Suprapubic skin (tissue), 4 donors: ENCODE data around the gene CBR3. TPM values are rescaled to one million over a fixed set of nuclear protein-coding genes. Genes with fewer than 3 reads are reported as not detected.

Experiments used
- DNase-seq, 2 donors: peaks; one replicate each; pipeline ENCODE4 v3.0.0-alpha.2; 2019; ENCODE audit warnings: low spot score in 2 of 2
- H3K27ac ChIP-seq: fragments of 200-600 bp; sonication (generic); one replicate; pipeline ENCODE4 v1.5.1; 2019
- H3K27me3 ChIP-seq: fragments of 200-600 bp; sonication (generic); one replicate; pipeline ENCODE4 v1.5.1; 2019
- H3K36me3 ChIP-seq: fragments of 200-600 bp; sonication (generic); one replicate; pipeline ENCODE4 v1.5.1; 2019
- H3K4me1 ChIP-seq: fragments of 200-600 bp; sonication (generic); one replicate; pipeline ENCODE4 v1.5.1; 2019
- H3K4me3 ChIP-seq: fragments of 200-600 bp; sonication (generic); one replicate; pipeline ENCODE4 v1.5.1; 2019; ENCODE audit warnings: mild to moderate bottlenecking
- H3K9me3 ChIP-seq: fragments of 200-600 bp; sonication (generic); one replicate; pipeline ENCODE4 v1.5.1; 2019
- EP300 ChIP-seq: sonication (generic); formaldehyde crosslinking; IDR thresholded peaks from one replicate; pipeline ENCODE4 v1.6.1; 2017; ENCODE audit warnings: antibody characterized with exemption
- POLR2A ChIP-seq, 2 donors: fragments of 450-650 bp; IDR thresholded peaks; one replicate each; pipeline ENCODE4 v1.6.1; 2017; ENCODE audit warnings: antibody characterized with exemption in 2 of 2, mild to moderate bottlenecking in 2 of 2, moderate library complexity in 2 of 2
- POLR2AphosphoS5 ChIP-seq, 3 donors: sonication (generic); formaldehyde crosslinking; IDR thresholded peaks; one replicate each; pipeline ENCODE4 v1.6.1; 2017; ENCODE audit warnings: antibody characterized with exemption in 3 of 3
- WGBS: methylation state at CpG from one replicate; pipeline ENCODE4 v1.1.5; 2018; 5-methylcytosine and 5-hydroxymethylcytosine counted together
- total RNA-seq, 4 donors: library from RNA; depleted of rRNA; stranded (reverse); fragments of >200 nt; gene quantifications; one replicate each; pipeline ENCODE4 v1.1.0, GENCODE V29; 2016
- TF ChIP-seq, protein P1 (sequence below), 2 donors: fragments of 200-600 bp in 1 of 2; fragments of 450-650 bp in 1 of 2; sonication (generic) in 1 of 2; IDR thresholded peaks; one replicate each; pipeline ENCODE4 v1.5.1; 2016 to 2019; ENCODE audit warnings: antibody characterized with exemption in 2 of 2, mild to moderate bottlenecking in 1 of 2, moderate library complexity in 1 of 2

CBR3 gene
- total RNA-seq, 4 donors from 2014 or later, result 24.9 to 45.2 (median 32.0) TPM

GRCh38 chr21:36167541-36167940, 32.7 kb downstream of the CBR3 start:
- peaks cover 12% of the 10 kb centered on the region for H3K4me1 ChIP-seq
- no peak for TF ChIP-seq POLR2A (IDR thresholded peaks at IDR 0.05)
- TF ChIP-seq, protein P1, sequence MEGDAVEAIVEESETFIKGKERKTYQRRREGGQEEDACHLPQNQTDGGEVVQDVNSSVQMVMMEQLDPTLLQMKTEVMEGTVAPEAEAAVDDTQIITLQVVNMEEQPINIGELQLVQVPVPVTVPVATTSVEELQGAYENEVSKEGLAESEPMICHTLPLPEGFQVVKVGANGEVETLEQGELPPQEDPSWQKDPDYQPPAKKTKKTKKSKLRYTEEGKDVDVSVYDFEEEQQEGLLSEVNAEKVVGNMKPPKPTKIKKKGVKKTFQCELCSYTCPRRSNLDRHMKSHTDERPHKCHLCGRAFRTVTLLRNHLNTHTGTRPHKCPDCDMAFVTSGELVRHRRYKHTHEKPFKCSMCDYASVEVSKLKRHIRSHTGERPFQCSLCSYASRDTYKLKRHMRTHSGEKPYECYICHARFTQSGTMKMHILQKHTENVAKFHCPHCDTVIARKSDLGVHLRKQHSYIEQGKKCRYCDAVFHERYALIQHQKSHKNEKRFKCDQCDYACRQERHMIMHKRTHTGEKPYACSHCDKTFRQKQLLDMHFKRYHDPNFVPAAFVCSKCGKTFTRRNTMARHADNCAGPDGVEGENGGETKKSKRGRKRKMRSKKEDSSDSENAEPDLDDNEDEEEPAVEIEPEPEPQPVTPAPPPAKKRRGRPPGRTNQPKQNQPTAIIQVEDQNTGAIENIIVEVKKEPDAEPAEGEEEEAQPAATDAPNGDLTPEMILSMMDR (IDR thresholded peaks at IDR 0.05), result no peak
- TF ChIP-seq EP300, result no peak
- TF ChIP-seq POLR2AphosphoS5 (IDR thresholded peaks at IDR 0.05), result no peak
- no peaks in the 10 kb centered on the region for H3K27me3 ChIP-seq
- WGBS, result 96% methylated on average over 4 of the region's 4 CpGs
- no peak overlapping the region for H3K4me3 ChIP-seq
- no peak overlapping the region for H3K27ac ChIP-seq
- peaks cover 34% of the 10 kb centered on the region for H3K36me3 ChIP-seq
- DNase-seq, result no peak
- no peaks in the 10 kb centered on the region for H3K9me3 ChIP-seq

DNA sequence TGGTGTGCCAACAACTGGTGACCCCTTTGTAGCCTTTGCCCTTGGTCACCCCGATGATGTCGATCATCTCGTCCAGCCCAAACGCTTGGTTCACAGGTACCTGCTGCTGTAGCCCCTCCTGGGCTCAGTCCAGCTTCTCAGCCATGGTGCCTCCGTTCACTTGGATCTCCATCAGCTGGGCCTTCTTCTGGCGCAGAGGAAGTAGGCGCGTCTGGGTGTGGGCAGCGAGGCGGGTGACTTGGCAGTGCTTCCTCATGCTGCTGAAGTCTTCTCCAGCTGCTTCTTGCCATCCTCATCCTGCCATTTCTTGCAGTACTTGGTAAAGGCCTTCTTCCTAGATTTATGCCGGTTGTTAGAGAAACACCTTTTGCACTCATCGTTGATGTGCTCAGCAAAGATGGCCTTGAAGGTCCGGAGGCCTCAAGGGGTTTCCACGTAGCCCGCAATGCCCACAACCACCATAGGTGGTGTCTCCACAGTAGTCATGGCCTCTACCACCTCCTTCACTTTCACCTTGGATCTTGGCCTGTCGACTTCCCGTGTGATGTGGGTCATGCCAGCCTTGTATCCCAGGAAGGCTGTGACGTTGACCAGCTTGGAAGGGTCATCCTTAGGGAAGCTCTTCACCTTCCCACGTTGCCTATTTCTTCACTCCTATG, 34.7 kb downstream of the CBR3 start:
- TF ChIP-seq POLR2AphosphoS5 (IDR thresholded peaks at IDR 0.05) (no peak), POLR2A (IDR thresholded peaks at IDR 0.05) (no peak), EP300 (no peak)
- TF ChIP-seq, protein P1 (IDR thresholded peaks at IDR 0.05), result no peak

DNA sequence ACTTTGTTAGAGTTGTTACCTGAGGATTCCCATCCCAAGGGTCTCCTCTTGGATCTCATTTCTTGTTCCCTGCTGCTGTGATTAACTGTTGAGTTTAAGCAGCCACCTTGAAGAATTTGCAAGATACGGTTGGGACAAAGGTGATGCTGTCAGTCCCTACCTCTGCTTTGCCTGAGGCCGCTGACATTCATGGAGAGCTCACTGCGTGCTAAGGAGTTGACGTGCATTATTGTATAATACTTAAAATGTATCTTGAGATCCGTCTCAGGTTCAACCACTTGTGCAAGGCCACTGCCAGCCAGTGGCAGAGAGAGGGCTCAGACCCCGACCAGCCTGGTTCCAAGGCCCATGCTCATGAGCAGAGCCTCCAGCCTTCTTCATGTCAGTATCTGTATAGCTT, 35.9 kb downstream of the CBR3 start:
- no peak overlapping the region for H3K4me3 ChIP-seq
- no peak for TF ChIP-seq POLR2AphosphoS5 (IDR thresholded peaks at IDR 0.05)
- TF ChIP-seq, protein P1 (IDR thresholded peaks at IDR 0.05), result no peak
- no peak for TF ChIP-seq EP300
- TF ChIP-seq POLR2A (IDR thresholded peaks at IDR 0.05), result no peak
- DNase-seq, result no peak
- peaks cover 33% of the 10 kb centered on the region for H3K36me3 ChIP-seq
- H3K9me3 ChIP-seq, result no peaks in the 10 kb centered on the region
- 93% methylated on average over 6 of the region's 6 CpGs for WGBS
- H3K27me3 ChIP-seq, result no peaks in the 10 kb centered on the region
- peaks cover 8% of the 10 kb centered on the region for H3K4me1 ChIP-seq
- H3K27ac ChIP-seq, result no peak overlapping the region

More for the DNA sequence above, 34.7 kb downstream of the CBR3 start:
- Histone ChIP-seq H3K27me3 (no peaks in the 10 kb centered on the region), H3K9me3 (no peaks in the 10 kb centered on the region), H3K36me3 (peaks cover 34% of the 10 kb centered on the region), H3K4me3 (no peak overlapping the region), H3K4me1 (peaks cover 8% of the 10 kb centered on the region), H3K27ac (no peak overlapping the region)
- no peak for DNase-seq
- WGBS, result 94% methylated on average over 12 of the region's 19 CpGs

- WGBS, result 82% methylated on average over 5 of the region's 5 CpGs
- peaks cover 29% of the 10 kb centered on the region for H3K36me3 ChIP-seq
- no peak for TF ChIP-seq EP300
- no peak for TF ChIP-seq POLR2A (IDR thresholded peaks at IDR 0.05)
- H3K27ac ChIP-seq, result no peak overlapping the region
- H3K4me1 ChIP-seq, result peaks cover 8% of the 10 kb centered on the region
- H3K27me3 ChIP-seq, result no peaks in the 10 kb centered on the region
- H3K9me3 ChIP-seq, result no peaks in the 10 kb centered on the region
- no peak for DNase-seq
- H3K4me3 ChIP-seq, result no peak overlapping the region
These were observed 36.5 kb downstream of the CBR3 start for GRCh38 chr21:36171336-36171735.

GRCh38 chr21:36171741-36172331, 37.0 kb downstream of the CBR3 start:
- 70% methylated on average over 9 of the region's 9 CpGs for WGBS
- H3K4me1 ChIP-seq, result peaks cover 8% of the 10 kb centered on the region
- no peak for TF ChIP-seq EP300
- TF ChIP-seq POLR2A (IDR thresholded peaks at IDR 0.05), result no peak
- no peak for TF ChIP-seq POLR2AphosphoS5 (IDR thresholded peaks at IDR 0.05)
- TF ChIP-seq, protein P1 (IDR thresholded peaks at IDR 0.05), result no peak
- H3K27ac ChIP-seq, result no peak overlapping the region
- DNase-seq, result no peak
- H3K4me3 ChIP-seq, result no peak overlapping the region
- H3K36me3 ChIP-seq, result peaks cover 24% of the 10 kb centered on the region
- no peaks in the 10 kb centered on the region for H3K9me3 ChIP-seq
- no peaks in the 10 kb centered on the region for H3K27me3 ChIP-seq
